GM10266 (cell line): ENCODE data around the gene SH3D21.

Experiments
- DNase-seq: peaks from one replicate; pipeline ENCODE4 v3.0.0; 2012; ENCODE audit errors: extremely low spot score
- TF ChIP-seq, protein P1 (sequence below): IDR thresholded peaks from 2 replicates; pipeline ENCODE4 v1.5.1; 2012; ENCODE audit warnings: mild to moderate bottlenecking, low read depth; ENCODE audit not compliant: control insufficient read depth, insufficient read depth; ENCODE audit errors: missing control alignments

SH3D21 gene

DNA sequence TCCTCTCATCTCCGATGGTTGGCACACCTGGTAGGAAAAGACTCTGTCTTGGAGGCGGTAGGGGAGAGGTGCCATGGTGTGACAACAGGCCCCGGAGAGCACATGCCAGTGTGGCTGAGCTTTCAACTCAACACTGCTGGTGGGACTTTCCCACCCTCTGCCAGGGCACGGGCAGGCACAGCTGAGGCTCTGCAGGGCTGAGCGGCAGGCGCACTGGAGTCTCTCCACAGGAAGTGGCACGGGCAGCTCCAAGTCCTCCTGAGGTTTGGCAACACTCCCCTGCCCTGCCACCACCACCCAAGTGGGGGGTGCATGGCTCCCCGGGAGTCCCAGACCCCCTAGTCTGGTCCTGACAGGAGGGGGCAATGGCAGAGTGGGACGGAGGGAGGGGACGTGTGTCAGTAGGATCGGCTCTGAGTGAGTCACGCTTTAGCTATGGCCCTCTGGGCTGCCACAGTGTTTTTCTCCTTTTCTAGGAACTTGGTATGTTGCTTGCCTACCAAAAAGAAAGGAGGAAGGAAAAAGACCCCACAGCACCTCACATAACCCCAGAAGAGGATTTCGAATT lies 44.6 kb downstream of the SH3D21 start:
- TF ChIP-seq, protein P1, sequence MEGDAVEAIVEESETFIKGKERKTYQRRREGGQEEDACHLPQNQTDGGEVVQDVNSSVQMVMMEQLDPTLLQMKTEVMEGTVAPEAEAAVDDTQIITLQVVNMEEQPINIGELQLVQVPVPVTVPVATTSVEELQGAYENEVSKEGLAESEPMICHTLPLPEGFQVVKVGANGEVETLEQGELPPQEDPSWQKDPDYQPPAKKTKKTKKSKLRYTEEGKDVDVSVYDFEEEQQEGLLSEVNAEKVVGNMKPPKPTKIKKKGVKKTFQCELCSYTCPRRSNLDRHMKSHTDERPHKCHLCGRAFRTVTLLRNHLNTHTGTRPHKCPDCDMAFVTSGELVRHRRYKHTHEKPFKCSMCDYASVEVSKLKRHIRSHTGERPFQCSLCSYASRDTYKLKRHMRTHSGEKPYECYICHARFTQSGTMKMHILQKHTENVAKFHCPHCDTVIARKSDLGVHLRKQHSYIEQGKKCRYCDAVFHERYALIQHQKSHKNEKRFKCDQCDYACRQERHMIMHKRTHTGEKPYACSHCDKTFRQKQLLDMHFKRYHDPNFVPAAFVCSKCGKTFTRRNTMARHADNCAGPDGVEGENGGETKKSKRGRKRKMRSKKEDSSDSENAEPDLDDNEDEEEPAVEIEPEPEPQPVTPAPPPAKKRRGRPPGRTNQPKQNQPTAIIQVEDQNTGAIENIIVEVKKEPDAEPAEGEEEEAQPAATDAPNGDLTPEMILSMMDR = no peak
- DNase-seq = no peak

GRCh38 chr1:36351227-36351977 lies 45.2 kb downstream of the SH3D21 start:
- DNase-seq = no peak
- TF ChIP-seq, protein P1 = no peak

DNA sequence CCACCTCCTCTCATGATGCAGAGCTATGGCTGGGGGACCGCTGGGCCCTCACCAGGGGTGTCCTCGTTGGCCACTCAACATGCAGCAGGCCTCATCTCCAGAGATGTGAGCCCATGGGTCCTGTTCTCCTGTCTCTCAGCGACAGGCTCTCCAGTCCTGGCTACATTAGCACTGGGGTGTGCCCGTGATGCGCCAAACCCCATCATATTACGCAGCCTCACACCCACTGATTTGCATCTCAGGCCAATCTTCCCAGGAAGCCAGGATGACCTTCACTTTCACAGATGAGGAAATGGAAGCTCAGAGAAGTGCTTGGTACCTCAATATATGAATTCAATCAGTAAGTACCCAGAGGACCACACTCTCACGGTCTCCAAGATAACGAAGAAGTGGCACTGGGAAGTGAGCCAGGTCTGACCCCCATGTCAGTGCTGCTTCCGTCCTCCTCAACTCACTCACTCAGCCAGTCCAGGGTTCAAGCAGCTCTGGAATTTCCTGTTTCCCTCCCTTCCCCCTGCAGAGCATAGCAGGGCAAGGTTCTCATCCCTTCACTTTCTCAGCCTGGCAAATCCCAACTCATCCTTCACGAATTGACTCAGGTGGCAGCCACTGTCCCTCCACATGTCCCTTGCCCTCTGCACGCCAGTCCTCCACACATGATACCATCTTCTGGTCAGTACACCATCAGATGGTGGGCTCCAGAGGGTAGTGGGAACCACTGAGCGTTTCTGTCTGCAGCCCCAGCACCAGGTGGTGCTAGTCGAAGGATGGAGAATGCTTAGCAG lies 46.1 kb downstream of the SH3D21 start:
- TF ChIP-seq, protein P1 = no peak
- no peak for DNase-seq

DNA sequence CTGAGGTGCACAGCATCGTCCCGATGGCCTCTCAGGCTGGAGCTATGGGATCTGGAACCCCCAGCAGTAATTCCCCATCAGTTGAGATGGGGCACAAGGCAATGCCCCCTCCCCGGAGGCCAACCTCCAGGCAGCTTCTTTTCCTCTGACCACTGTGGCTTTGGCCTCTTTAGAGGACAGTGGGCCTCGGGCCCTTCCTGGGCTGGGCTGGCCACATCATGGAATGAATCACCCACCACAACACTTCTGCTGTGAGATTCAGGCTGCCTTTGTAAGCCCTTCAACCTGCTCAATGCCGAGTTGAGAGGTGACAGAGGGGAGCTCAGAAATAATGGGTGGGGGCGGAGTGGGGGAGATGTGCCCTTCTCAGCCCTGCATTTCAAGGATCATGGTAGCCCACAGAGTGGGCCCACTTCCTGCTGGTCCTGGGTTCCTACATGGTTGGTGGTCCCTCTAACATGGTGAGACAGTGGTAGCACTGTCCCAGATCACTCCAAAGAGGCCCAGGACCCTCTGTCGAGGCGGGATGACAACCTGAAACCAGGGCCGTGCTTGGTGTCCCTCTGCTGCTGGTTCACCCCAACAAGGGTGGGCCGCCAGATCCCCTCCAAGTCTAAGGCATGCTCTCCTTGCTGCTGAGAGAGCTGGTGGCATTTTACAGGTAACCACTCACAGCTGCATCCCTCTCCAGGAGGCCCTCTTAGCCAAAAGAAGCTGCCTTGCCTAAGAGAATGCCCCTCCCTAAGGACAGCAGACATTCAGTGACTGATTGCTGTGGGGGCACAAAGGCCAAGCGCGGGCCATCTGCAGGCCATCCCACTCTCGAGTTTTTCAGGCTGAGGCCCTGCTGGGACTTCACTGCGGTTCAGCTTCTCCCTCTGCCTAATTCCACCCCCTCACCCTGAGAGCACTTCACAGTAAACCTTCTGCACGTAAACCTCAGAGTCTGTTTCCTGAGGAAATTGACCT lies 47.0 kb downstream of the SH3D21 start:
- DNase-seq = no peak
- TF ChIP-seq, protein P1 = no peak

- TF ChIP-seq, protein P1 = no peak
- DNase-seq = no peak
Measured at GRCh38 chr1:36354486-36354885, 48.3 kb downstream of the SH3D21 start.

DNA sequence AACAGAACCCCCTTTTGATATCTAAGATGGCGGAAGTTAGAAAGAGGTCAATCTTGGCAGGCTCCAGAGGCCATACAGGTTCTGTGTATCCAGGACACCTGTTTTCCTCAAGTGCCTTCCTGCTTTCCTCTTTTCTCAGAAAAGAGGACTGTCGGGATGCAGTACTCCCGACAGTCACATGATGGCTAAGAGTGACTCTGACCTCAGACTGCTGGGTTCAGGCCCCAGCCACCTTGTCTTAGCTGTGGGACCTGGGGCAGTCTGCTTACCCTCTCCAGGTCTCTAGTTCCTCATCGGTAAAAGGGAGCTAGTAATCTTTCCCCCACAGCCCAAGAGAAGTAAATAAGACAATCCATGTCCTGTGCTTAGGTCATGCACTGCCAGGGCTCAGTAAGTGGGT lies 49.6 kb downstream of the SH3D21 start:
- DNase-seq = no peak
- TF ChIP-seq, protein P1 = no peak
